IMR-90 (cell line): Measurements from ENCODE around the gene ZNF280A. TPM values are rescaled to one million over a fixed set of nuclear protein-coding genes. Genes with fewer than 3 reads are reported as not detected.

ENCODE experiments used
- ATAC-seq: fragments of 200-7000 bp; cut with Tn5 transposase; 2 replicates; pipeline ENCODE4 v1.9.1; 2020; ENCODE audit warnings: low read depth, mild to moderate bottlenecking, moderate library complexity
- BruUV-seq: library from RNA; stranded (reverse); fragments of 400-500 nt; replicated peaks from 2 replicates; lab custom pipeline; 2021; lab: Mats Ljungman, UMichigan
- CTCF ChIA-PET: fragments of 300-600 bp; formaldehyde crosslinking; extraction: SDS; loops from one replicate; lab custom pipeline; 2021; ENCODE audit warnings: antibody characterized with exemption; lab: Yijun Ruan, JAX
- POLR2A ChIA-PET: fragments of 300-600 bp; sonication (Branson Sonifier 250); formaldehyde crosslinking; loops from one replicate; lab custom pipeline; 2022; ENCODE audit warnings: antibody characterized with exemption; ENCODE audit not compliant: unreplicated experiment; lab: Charles Lee
- DNase-seq: peaks from one replicate; pipeline ENCODE4 v3.0.0; 2013
- H2AFZ ChIP-seq: replicated peaks from 2 replicates; pipeline ENCODE3; 2013; ENCODE audit warnings: low read length, mild to moderate bottlenecking; ENCODE audit not compliant: poor library complexity
- H2AK5ac ChIP-seq: 2 replicates; pipeline ENCODE4 v1.6.1; 2013; ENCODE audit warnings: low read depth, low read length, inconsistent platforms
- H2AK9ac ChIP-seq: replicated peaks from 2 replicates; pipeline ENCODE3; 2013; ENCODE audit warnings: mild to moderate bottlenecking, low read depth, low read length, moderate library complexity; ENCODE audit not compliant: poor library complexity
- H2BK120ac ChIP-seq: 2 replicates; pipeline ENCODE4 v1.6.1; 2013; ENCODE audit warnings: low read depth, low read length, inconsistent platforms
- H2BK15ac ChIP-seq: 3 replicates; pipeline ENCODE4 v1.6.1; 2013; ENCODE audit warnings: low read depth, low read length, inconsistent platforms
- H2BK20ac ChIP-seq: 2 replicates; pipeline ENCODE4 v1.6.1; 2013; ENCODE audit warnings: low read depth, mild to moderate bottlenecking, inconsistent platforms, low read length, moderate library complexity
- H2BK5ac ChIP-seq: 2 replicates; pipeline ENCODE4 v1.6.1; 2013; ENCODE audit warnings: mild to moderate bottlenecking, low read depth, low read length, inconsistent platforms; ENCODE audit not compliant: poor library complexity, severe bottlenecking
- H3K14ac ChIP-seq: replicated peaks from 2 replicates; pipeline ENCODE4 v1.6.1; 2013; ENCODE audit warnings: low read depth, low read length, inconsistent platforms
- H3K18ac ChIP-seq: 2 replicates; pipeline ENCODE4 v1.6.1; 2013; ENCODE audit warnings: low read depth, low read length, control low read depth
- H3K23ac ChIP-seq: 2 replicates; pipeline ENCODE4 v1.6.1; 2013; ENCODE audit warnings: low read depth, low read length, inconsistent platforms
- H3K27ac ChIP-seq: 2 replicates; pipeline ENCODE4 v1.5.1; 2013; ENCODE audit warnings: mild to moderate bottlenecking, control low read depth, low read length; ENCODE audit not compliant: insufficient read depth
- H3K27me3 ChIP-seq: 2 replicates; pipeline ENCODE4 v1.6.1; 2013; ENCODE audit warnings: low read length; ENCODE audit not compliant: control insufficient read depth, insufficient read depth
- H3K36me3 ChIP-seq: 2 replicates; pipeline ENCODE4 v1.6.1; 2013; ENCODE audit warnings: low read length, mixed read lengths; ENCODE audit not compliant: control insufficient read depth, insufficient read depth
- H3K4ac ChIP-seq: 2 replicates; pipeline ENCODE4 v1.6.1; 2013; ENCODE audit warnings: low read depth, low read length, inconsistent platforms
- H3K4me1 ChIP-seq: 2 replicates; pipeline ENCODE4 v1.6.1; 2013; ENCODE audit warnings: low read length, mixed read lengths; ENCODE audit not compliant: control insufficient read depth, insufficient read depth
- H3K4me2 ChIP-seq: 2 replicates; pipeline ENCODE4 v1.6.1; 2013; ENCODE audit warnings: low read depth, mild to moderate bottlenecking, control low read depth, low read length, moderate library complexity
- H3K4me3 ChIP-seq: 2 replicates; pipeline ENCODE4 v1.5.1; 2013; ENCODE audit warnings: low read depth, mild to moderate bottlenecking, control low read depth, low read length, moderate library complexity; ENCODE audit not compliant: insufficient read depth
- H3K56ac ChIP-seq: 2 replicates; pipeline ENCODE4 v1.6.1; 2013; ENCODE audit warnings: low read length, inconsistent platforms; ENCODE audit not compliant: insufficient read depth; ENCODE audit errors: extremely low read depth
- H3K79me1 ChIP-seq, 2 experiments: 2 replicates each; pipeline ENCODE4 v1.6.1; 2013; ENCODE audit warnings: low read length in 2 of 2, inconsistent platforms in 1 of 2, low read depth in 1 of 2
- H3K9ac ChIP-seq: 2 replicates; pipeline ENCODE4 v1.6.1; 2013; ENCODE audit warnings: low read depth, low read length, control low read depth
- H3K9me1 ChIP-seq: 2 replicates; pipeline ENCODE4 v1.6.1; 2013; ENCODE audit warnings: low read length, inconsistent platforms; ENCODE audit not compliant: insufficient read depth
- H3K9me3 ChIP-seq: 2 replicates; pipeline ENCODE4 v1.6.1; 2013; ENCODE audit warnings: low read length; ENCODE audit not compliant: control insufficient read depth, insufficient read depth
- H4K20me1 ChIP-seq: 2 replicates; pipeline ENCODE4 v1.6.1; 2013; ENCODE audit warnings: low read length, inconsistent platforms; ENCODE audit not compliant: insufficient read depth
- H4K5ac ChIP-seq: 2 replicates; pipeline ENCODE4 v1.6.1; 2013; ENCODE audit warnings: mild to moderate bottlenecking, low read depth, low read length, control low read depth
- H4K8ac ChIP-seq, 2 experiments: 2 replicates each; pipeline ENCODE4 v1.6.1; 2013; ENCODE audit warnings: low read depth in 2 of 2, low read length in 2 of 2, control low read depth in 1 of 2, inconsistent platforms in 1 of 2
- H4K91ac ChIP-seq: 2 replicates; pipeline ENCODE4 v1.6.1; 2013; ENCODE audit warnings: low read depth, low read length, inconsistent platforms; ENCODE audit not compliant: insufficient read depth
- BHLHE40 ChIP-seq: fragments of 150-350 bp; IDR thresholded peaks from 2 replicates; pipeline ENCODE4 v1.6.1; 2016; ENCODE audit warnings: mild to moderate bottlenecking, low read depth, low read length
- CEBPB ChIP-seq: IDR thresholded peaks from 2 replicates; pipeline ENCODE4 v1.6.1; 2012; ENCODE audit warnings: low read depth, low read length, improper control_type of control experiment
- CHD1 ChIP-seq: IDR thresholded peaks from 2 replicates; pipeline ENCODE4 v1.6.1; 2012; ENCODE audit warnings: low read depth, low read length, improper control_type of control experiment
- CTCF ChIP-seq: conservative IDR thresholded peaks from 2 replicates; pipeline ENCODE4 v1.5.1; 2012; ENCODE audit warnings: mild to moderate bottlenecking, low read depth, low read length, improper control_type of control experiment
- ELK1 ChIP-seq: fragments of 150-350 bp; IDR thresholded peaks from 2 replicates; pipeline ENCODE4 v1.6.1; 2016; ENCODE audit warnings: low read depth, mild to moderate bottlenecking, low read length, moderate library complexity, borderline replicate concordance
- FOS ChIP-seq: fragments of 150-350 bp; IDR thresholded peaks from 2 replicates; pipeline ENCODE4 v1.6.1; 2016; ENCODE audit warnings: low read depth, low read length
- MAFK ChIP-seq: IDR thresholded peaks from 2 replicates; pipeline ENCODE4 v1.6.1; 2012; ENCODE audit warnings: low read depth, low read length, improper control_type of control experiment
- MAZ ChIP-seq: IDR thresholded peaks from 2 replicates; pipeline ENCODE4 v1.6.1; 2012; ENCODE audit warnings: low read depth, mild to moderate bottlenecking, low read length, improper control_type of control experiment, moderate library complexity, borderline replicate concordance
- MXI1 ChIP-seq: IDR thresholded peaks from 2 replicates; pipeline ENCODE4 v1.6.1; 2012; ENCODE audit warnings: low read depth, mild to moderate bottlenecking, low read length, moderate library complexity, borderline replicate concordance
- NFE2L2 ChIP-seq: fragments of 150-350 bp; IDR thresholded peaks from 2 replicates; pipeline ENCODE4 v1.6.1; 2016; ENCODE audit warnings: low read depth, mild to moderate bottlenecking, low read length
- POLR2A ChIP-seq: IDR thresholded peaks from 2 replicates; pipeline ENCODE4 v1.6.1; 2012; ENCODE audit warnings: mild to moderate bottlenecking, low read depth, low read length
- RAD21 ChIP-seq: IDR thresholded peaks from 2 replicates; pipeline ENCODE4 v1.6.1; 2012; ENCODE audit warnings: low read length, improper control_type of control experiment
- RCOR1 ChIP-seq: IDR thresholded peaks from 2 replicates; pipeline ENCODE4 v1.6.1; 2012; ENCODE audit warnings: mild to moderate bottlenecking, low read length, improper control_type of control experiment; ENCODE audit not compliant: insufficient replicate concordance
- RFX5 ChIP-seq: IDR thresholded peaks from 2 replicates; pipeline ENCODE4 v1.8.0; 2012; ENCODE audit warnings: low read depth, mild to moderate bottlenecking, low read length, moderate library complexity
- SMC3 ChIP-seq: fragments of 150-350 bp; IDR thresholded peaks from 2 replicates; pipeline ENCODE4 v1.6.1; 2016; ENCODE audit warnings: low read depth, mild to moderate bottlenecking, antibody characterized with exemption, low read length, moderate library complexity
- USF2 ChIP-seq: fragments of 150-350 bp; IDR thresholded peaks from 2 replicates; pipeline ENCODE4 v1.6.1; 2017; ENCODE audit warnings: mild to moderate bottlenecking, antibody characterized with exemption, low read length, low read depth
- WGBS, 2 experiments: methylation state at CpG; one replicate each; pipeline versions ENCODE4 v1.1.5 to v1.1.7; 2013; ENCODE audit warnings: missing lambda C conversion rate in 2 of 2; ENCODE audit not compliant: insufficient read length in 1 of 2; ENCODE audit errors: extremely low coverage in 2 of 2; 5-methylcytosine and 5-hydroxymethylcytosine counted together
- dilution Hi-C: fragments of 300-500 bp; cut with HindIII; formaldehyde crosslinking; loops from one replicate; pipeline ENCODE4 v1.14.3; 2018; ENCODE audit warnings: low sequenced_read_pairs; ENCODE audit not compliant: unreplicated experiment
- in situ Hi-C: fragments of 300-500 bp; cut with MboI; formaldehyde crosslinking; loops from 3 replicates; pipeline ENCODE4 v1.14.3; 2019; ENCODE audit warnings: low sequenced_read_pairs, inconsistent platforms, mixed read lengths
- intact Hi-C: fragments of 100-400 bp; cut with micrococcal nuclease; formaldehyde crosslinking; loops from 2 replicates; pipeline ENCODE4 v1.10.0; 2022
- polyA plus RNA-seq, 3 experiments: library from polyadenylated mRNA; depleted of rRNA; stranded (reverse); fragments of >200 nt; gene quantifications; 2 replicates each; pipeline ENCODE4 v1.2.3, GENCODE V29; 2012; ENCODE audit warnings: low replicate concordance in 1 of 3
- total RNA-seq: library from RNA; depleted of rRNA; stranded (reverse); fragments of >200 nt; gene quantifications from 2 replicates; pipeline ENCODE4 v1.2.3, GENCODE V29; 2012

Gene ZNF280A
- total and polyA plus RNA-seq, 2 of the 4 experiments (the other 2 are of a cell fraction), result not detected

GRCh38 chr22:22546490-22546889 lies 26.4 kb upstream of the ZNF280A start:
- no peak overlapping the region for H2AK9ac ChIP-seq
- dilution Hi-C loops (no loop called here), in situ Hi-C loops (no loop called here), intact Hi-C loops (no loop called here)
- H3K9me3 ChIP-seq, result no peaks in the 10 kb centered on the region
- no TSS peak for BruUV-seq
- POLR2A ChIA-PET, result no interaction called here
- H3K56ac ChIP-seq, result no peak overlapping the region
- H2BK5ac ChIP-seq, result no peak overlapping the region
- no peak overlapping the region for H3K14ac ChIP-seq
- no peak overlapping the region for H3K18ac ChIP-seq
- H3K4me1 ChIP-seq, result no peaks in the 10 kb centered on the region
- TF ChIP-seq BHLHE40, result no peak
- TF ChIP-seq POLR2A, result no peak
- TF ChIP-seq FOS, result no peak
- TF ChIP-seq RCOR1, result no peak
- no peak for TF ChIP-seq MXI1
- no peak for TF ChIP-seq USF2
- no peak for TF ChIP-seq CEBPB
- no peak for TF ChIP-seq ELK1
- TF ChIP-seq CTCF, result no peak
- no peak for TF ChIP-seq CHD1
- no peak for TF ChIP-seq RFX5
- TF ChIP-seq MAFK, result no peak
- TF ChIP-seq NFE2L2, result no peak
- TF ChIP-seq MAZ, result no peak
- no peak for TF ChIP-seq RAD21
- no peak for TF ChIP-seq SMC3
- CTCF ChIA-PET, result no interaction called here
- H3K36me3 ChIP-seq, result no peaks in the 10 kb centered on the region
- no peak overlapping the region for H4K91ac ChIP-seq
- no peak overlapping the region for H2BK120ac ChIP-seq
- H3K27ac ChIP-seq, result no peak overlapping the region
- no peak overlapping the region for H3K23ac ChIP-seq
- H2BK20ac ChIP-seq, result no peak overlapping the region
- no peak overlapping the region for H3K4me2 ChIP-seq
- no peak overlapping the region for H2BK15ac ChIP-seq
- no peak overlapping the region for H4K5ac ChIP-seq
- no peak overlapping the region for H2AFZ ChIP-seq
- no peaks in the 10 kb centered on the region for H4K20me1 ChIP-seq
- DNase-seq (peak; percentile 8), ATAC-seq (no peak)
- no peak overlapping the region for H2AK5ac ChIP-seq
- H4K8ac ChIP-seq, result no peak overlapping the region
- H3K9me1 ChIP-seq, result no peaks in the 10 kb centered on the region
- H3K9ac ChIP-seq, result no peak overlapping the region
- peaks cover 17% of the 10 kb centered on the region for H3K27me3 ChIP-seq
- no CpG with 5 or more reads among the region's 5 CpGs for WGBS, 2 experiments
- H3K4ac ChIP-seq, result no peak overlapping the region
- H3K79me1 ChIP-seq, result no peaks in the 10 kb centered on the region
- no peak overlapping the region for H3K4me3 ChIP-seq
